ENCODE results near the gene CLSTN2.

The CLSTN2 gene

DNA sequence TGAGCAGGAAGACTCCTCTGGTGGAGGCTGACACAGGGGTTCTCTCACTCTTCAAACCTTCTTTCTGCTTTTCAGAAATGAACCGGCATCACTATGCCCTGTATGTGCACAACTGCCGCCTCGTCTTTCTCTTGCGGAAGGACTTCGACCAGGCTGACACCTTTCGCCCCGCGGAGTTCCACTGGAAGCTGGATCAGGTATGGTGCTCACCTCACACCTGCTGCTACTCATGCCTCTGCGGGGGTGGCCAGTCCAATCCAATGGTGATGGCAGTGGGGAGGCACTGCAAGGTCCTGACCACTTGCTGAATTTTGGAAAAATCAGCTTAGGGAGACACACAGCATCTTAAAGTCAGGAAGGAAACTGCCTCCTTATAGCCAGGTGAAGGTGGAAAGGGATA lies 531.5 kb downstream of the CLSTN2 start:
- no peak for DNase-seq (ENCODE audit: extremely low spot score)
- CTCF ChIA-PET, result no interaction called here
- POLR2A ChIA-PET, result no interaction called here
- TF ChIP-seq ZNF384 (IDR thresholded peaks at IDR 0.05) (no peak), CTBP1 (IDR thresholded peaks at IDR 0.05; ENCODE audit: borderline replicate concordance) (no peak), HDGF (IDR thresholded peaks at IDR 0.05; ENCODE audit: borderline replicate concordance) (no peak), FOXM1 (IDR thresholded peaks at IDR 0.05; ENCODE audit: borderline replicate concordance) (no peak), ELF4 (IDR thresholded peaks at IDR 0.05) (no peak), ARNT (IDR thresholded peaks at IDR 0.05) (no peak), NFRKB (IDR thresholded peaks at IDR 0.05) (no peak), L3MBTL2 (conservative IDR thresholded peaks at IDR 0.05) (no peak), BHLHE40 (IDR thresholded peaks at IDR 0.05; ENCODE audit: borderline replicate concordance) (no peak), TARDBP (IDR thresholded peaks at IDR 0.05) (no peak)
- TF ChIP-seq, protein P1, sequence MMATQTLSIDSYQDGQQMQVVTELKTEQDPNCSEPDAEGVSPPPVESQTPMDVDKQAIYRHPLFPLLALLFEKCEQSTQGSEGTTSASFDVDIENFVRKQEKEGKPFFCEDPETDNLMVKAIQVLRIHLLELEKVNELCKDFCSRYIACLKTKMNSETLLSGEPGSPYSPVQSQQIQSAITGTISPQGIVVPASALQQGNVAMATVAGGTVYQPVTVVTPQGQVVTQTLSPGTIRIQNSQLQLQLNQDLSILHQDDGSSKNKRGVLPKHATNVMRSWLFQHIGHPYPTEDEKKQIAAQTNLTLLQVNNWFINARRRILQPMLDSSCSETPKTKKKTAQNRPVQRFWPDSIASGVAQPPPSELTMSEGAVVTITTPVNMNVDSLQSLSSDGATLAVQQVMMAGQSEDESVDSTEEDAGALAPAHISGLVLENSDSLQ (IDR thresholded peaks at IDR 0.05), result no peak

DNA sequence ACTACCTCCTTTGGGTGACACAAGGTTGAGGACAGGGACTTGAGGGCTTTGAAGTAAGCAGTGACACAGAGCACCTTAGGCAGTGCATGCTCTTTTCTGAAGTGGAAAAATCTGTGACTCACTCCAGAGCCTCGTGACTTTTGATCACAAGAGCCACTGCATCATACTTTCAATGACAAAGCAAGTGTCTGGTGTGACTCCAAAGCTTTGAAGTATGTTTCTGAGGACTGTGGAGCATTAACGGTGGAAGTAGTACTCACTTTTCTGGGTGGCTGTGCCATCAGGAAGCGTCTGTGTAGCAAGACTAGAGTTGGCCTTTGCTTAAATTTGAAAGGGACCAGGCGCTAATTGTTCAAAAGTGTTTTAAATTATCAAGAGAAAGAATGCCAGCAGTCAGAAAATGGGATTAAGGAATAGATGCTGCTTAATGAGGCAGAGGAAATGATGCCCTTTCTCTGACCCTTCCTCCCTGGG lies 532.2 kb downstream of the CLSTN2 start:
- POLR2A ChIA-PET, result no interaction called here
- CTCF ChIA-PET, result no interaction called here
- DNase-seq (ENCODE audit: extremely low spot score), result no peak
- TF ChIP-seq CTBP1 (IDR thresholded peaks at IDR 0.05; ENCODE audit: borderline replicate concordance) (no peak), SUZ12 (IDR thresholded peaks at IDR 0.05) (no peak), ZNF384 (IDR thresholded peaks at IDR 0.05) (no peak), L3MBTL2 (conservative IDR thresholded peaks at IDR 0.05) (no peak), BHLHE40 (IDR thresholded peaks at IDR 0.05; ENCODE audit: borderline replicate concordance) (no peak), ARNT (IDR thresholded peaks at IDR 0.05) (no peak), FOXM1 (IDR thresholded peaks at IDR 0.05; ENCODE audit: borderline replicate concordance) (no peak), ELF4 (IDR thresholded peaks at IDR 0.05) (no peak), FOXA1 (IDR thresholded peaks at IDR 0.05) (no peak), FOXK2 (IDR thresholded peaks at IDR 0.05) (no peak), TARDBP (IDR thresholded peaks at IDR 0.05) (no peak), LEF1 (IDR thresholded peaks at IDR 0.05; ENCODE audit: borderline replicate concordance) (no peak), HDGF (IDR thresholded peaks at IDR 0.05; ENCODE audit: borderline replicate concordance) (no peak), NFRKB (IDR thresholded peaks at IDR 0.05) (no peak), SP1 (IDR thresholded peaks at IDR 0.05) (no peak)
- TF ChIP-seq, protein P1 (IDR thresholded peaks at IDR 0.05), result no peak

DNA sequence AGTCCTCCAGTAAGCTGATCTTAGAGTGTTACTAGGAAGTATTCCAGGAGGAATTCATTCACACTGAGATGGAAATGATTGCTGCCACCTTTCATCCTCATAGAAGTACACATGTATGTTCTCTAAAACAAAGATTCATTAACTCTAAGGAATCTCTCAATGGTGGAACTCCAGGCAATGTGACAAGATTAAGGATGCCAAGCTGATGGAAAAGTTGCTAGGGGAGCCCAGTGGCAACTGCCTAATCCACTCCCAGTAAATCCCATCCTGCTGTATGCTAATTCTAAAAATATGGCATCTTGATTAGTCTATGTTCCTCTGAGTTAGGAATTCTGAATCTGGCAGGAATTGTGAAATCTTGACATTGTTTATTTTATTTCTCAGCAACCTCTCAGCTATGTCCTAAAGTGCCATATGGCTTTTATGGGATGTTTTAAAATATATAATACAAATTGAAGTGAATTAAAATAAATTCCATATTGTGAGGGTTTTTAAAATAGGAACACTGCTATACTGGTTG lies 532.9 kb downstream of the CLSTN2 start:
- TF ChIP-seq FOXK2 (IDR thresholded peaks at IDR 0.05) (no peak), HDGF (IDR thresholded peaks at IDR 0.05; ENCODE audit: borderline replicate concordance) (no peak)
- DNase-seq (ENCODE audit: extremely low spot score), result no peak
- POLR2A ChIA-PET, result interaction anchor here (0.6 kb wide), 1 partner anchor 586 kb away, joined by 3 read pairs; no protein-coding TSS in a partner anchor

DNA sequence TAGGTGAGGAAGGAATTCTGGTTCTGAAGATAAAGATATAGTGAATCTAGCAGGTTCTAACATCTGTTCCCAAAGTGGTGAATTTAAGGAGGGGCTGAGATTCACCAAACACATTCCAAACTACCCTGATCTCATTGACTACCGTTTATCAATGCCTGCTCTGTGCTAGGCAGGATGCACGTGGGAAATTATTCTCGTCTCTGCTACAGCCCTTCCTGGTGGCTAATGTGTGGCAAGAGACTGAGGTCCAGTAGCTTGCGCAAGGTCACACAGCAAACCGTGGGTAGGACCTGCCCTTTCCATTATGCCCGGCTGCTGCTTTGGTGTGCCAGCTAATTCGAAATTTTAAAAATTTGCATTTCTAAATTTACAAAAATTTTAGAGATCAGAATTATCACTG lies 533.4 kb downstream of the CLSTN2 start:
- TF ChIP-seq SP1 (IDR thresholded peaks at IDR 0.05) (no peak), FOXK2 (IDR thresholded peaks at IDR 0.05) (no peak), ARNT (IDR thresholded peaks at IDR 0.05) (no peak), FOXM1 (IDR thresholded peaks at IDR 0.05; ENCODE audit: borderline replicate concordance) (no peak), TARDBP (IDR thresholded peaks at IDR 0.05) (no peak), BHLHE40 (IDR thresholded peaks at IDR 0.05; ENCODE audit: borderline replicate concordance) (no peak), ELF4 (IDR thresholded peaks at IDR 0.05) (no peak), FOXA1 (IDR thresholded peaks at IDR 0.05) (no peak), SUZ12 (IDR thresholded peaks at IDR 0.05) (no peak), ZNF384 (IDR thresholded peaks at IDR 0.05) (no peak), L3MBTL2 (conservative IDR thresholded peaks at IDR 0.05) (no peak), HDGF (IDR thresholded peaks at IDR 0.05; ENCODE audit: borderline replicate concordance) (no peak)
- TF ChIP-seq, protein P1 (IDR thresholded peaks at IDR 0.05), result no peak
- DNase-seq (ENCODE audit: extremely low spot score), result no peak
- CTCF ChIA-PET, result interaction anchor here (0.6 kb wide), 1 partner anchor 538 kb away, joined by 3 read pairs; no protein-coding TSS in a partner anchor
- POLR2A ChIA-PET, result no interaction called here

More for the DNA sequence above, 532.9 kb downstream of the CLSTN2 start:
- CTCF ChIA-PET, result interaction anchor here (0.6 kb wide), 1 partner anchor 537 kb away, joined by 3 read pairs; no protein-coding TSS in a partner anchor

DNA sequence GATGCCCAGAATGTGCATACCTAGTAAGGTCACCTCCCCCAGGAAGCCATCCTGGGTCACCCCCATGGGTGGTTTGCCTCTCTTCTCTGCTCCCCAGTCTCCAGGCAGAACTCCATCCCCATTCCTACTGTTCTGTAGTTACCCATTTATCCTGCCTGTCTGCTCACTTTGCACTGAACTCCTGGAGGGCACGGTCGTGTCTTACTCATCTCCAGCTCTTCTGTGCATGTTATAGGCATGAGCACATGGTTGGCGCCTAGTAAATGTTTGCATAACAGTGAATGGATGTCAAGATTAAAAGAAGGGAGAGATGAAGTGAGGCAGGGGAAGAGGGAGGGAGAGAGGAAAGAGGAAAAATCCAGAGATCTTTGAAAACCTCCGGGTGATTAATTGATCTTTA lies 534.5 kb downstream of the CLSTN2 start:
- TF ChIP-seq FOXM1 (IDR thresholded peaks at IDR 0.05; ENCODE audit: borderline replicate concordance), result no peak
- no peak for TF ChIP-seq FOXK2 (IDR thresholded peaks at IDR 0.05)
- TF ChIP-seq FOXA1 (IDR thresholded peaks at IDR 0.05), result no peak
- no peak for TF ChIP-seq ZNF384 (IDR thresholded peaks at IDR 0.05)
- TF ChIP-seq SP1 (IDR thresholded peaks at IDR 0.05), result no peak
- TF ChIP-seq LEF1 (IDR thresholded peaks at IDR 0.05; ENCODE audit: borderline replicate concordance), result no peak
- no peak for TF ChIP-seq HDGF (IDR thresholded peaks at IDR 0.05; ENCODE audit: borderline replicate concordance)
- no peak for TF ChIP-seq SUZ12 (IDR thresholded peaks at IDR 0.05)
- TF ChIP-seq TARDBP (IDR thresholded peaks at IDR 0.05), result no peak
- no peak for TF ChIP-seq ARNT (IDR thresholded peaks at IDR 0.05)
- no peak for TF ChIP-seq NFRKB (IDR thresholded peaks at IDR 0.05)
- TF ChIP-seq CTBP1 (IDR thresholded peaks at IDR 0.05; ENCODE audit: borderline replicate concordance), result no peak
- TF ChIP-seq, protein P1 (IDR thresholded peaks at IDR 0.05), result no peak
- TF ChIP-seq L3MBTL2 (conservative IDR thresholded peaks at IDR 0.05), result no peak
- TF ChIP-seq BHLHE40 (IDR thresholded peaks at IDR 0.05; ENCODE audit: borderline replicate concordance), result no peak
- DNase-seq (ENCODE audit: extremely low spot score), result no peak
- CTCF ChIA-PET, result no interaction called here
- POLR2A ChIA-PET, result no interaction called here

Data from HEK293T (cell line).